ENCODE measurements around the gene HPCAL4. TPM values are rescaled to one million over a fixed set of nuclear protein-coding genes. Genes with fewer than 3 reads are reported as not detected.

HPCAL4 gene
- total RNA-seq, 1 donor from 2014 or later: 0.53 TPM

DNA sequence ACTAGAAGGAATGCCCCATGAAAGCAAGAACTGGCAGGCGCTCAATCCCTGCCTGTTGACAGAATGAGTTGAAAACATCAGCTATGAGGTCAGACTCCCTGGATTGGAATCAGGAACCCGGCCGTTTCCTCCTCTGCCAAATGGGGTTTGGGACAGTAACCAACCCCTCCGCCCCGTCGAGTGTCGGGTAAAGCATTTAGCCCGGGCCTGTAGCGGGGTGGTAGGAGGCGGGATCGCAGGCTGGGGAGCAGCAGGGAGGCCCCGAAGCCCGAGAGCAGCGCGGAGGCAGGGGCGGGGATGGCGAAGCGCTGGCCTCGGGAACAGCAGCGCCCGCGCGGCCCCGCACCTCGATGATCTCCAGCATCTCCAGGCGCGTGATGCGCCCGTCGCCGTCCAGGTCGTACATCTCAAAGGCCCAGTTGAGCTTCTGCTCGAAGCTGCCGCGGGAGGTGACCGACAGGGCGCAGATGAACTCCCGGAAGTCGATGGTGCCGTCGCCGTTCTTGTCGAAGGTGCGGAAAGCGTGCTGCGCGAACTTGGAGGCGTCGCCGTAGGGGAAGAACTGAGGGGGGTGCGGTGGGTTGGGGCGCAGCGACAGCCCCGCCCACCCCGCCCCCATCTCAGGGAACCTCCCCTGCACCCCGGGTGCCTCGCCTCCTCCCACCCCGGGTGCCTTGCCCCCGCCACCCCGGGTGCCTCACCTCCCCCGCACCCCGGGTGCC lies 7.5 kb downstream of the HPCAL4 start:
- peaks cover 87% of the 10 kb centered on the region for H3K27me3 Mint-ChIP-seq
- H3K4me1 Mint-ChIP-seq (ENCODE audit: unreplicated experiment): peaks cover 5% of the 10 kb centered on the region
- no peak for DNase-seq (ENCODE audit: extremely low spot score, unreplicated experiment)
- TF ChIP-seq, protein P1, sequence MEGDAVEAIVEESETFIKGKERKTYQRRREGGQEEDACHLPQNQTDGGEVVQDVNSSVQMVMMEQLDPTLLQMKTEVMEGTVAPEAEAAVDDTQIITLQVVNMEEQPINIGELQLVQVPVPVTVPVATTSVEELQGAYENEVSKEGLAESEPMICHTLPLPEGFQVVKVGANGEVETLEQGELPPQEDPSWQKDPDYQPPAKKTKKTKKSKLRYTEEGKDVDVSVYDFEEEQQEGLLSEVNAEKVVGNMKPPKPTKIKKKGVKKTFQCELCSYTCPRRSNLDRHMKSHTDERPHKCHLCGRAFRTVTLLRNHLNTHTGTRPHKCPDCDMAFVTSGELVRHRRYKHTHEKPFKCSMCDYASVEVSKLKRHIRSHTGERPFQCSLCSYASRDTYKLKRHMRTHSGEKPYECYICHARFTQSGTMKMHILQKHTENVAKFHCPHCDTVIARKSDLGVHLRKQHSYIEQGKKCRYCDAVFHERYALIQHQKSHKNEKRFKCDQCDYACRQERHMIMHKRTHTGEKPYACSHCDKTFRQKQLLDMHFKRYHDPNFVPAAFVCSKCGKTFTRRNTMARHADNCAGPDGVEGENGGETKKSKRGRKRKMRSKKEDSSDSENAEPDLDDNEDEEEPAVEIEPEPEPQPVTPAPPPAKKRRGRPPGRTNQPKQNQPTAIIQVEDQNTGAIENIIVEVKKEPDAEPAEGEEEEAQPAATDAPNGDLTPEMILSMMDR (conservative IDR thresholded peaks at IDR 0.05): no peak
- H3K27ac Mint-ChIP-seq: no peak overlapping the region
- H3K9me3 Mint-ChIP-seq: no peaks in the 10 kb centered on the region
- H3K36me3 Mint-ChIP-seq: no peaks in the 10 kb centered on the region
- H3K4me3 Mint-ChIP-seq: no peak overlapping the region

GRCh38 chr1:39681999-39682398 lies 9.2 kb downstream of the HPCAL4 start:
- no peaks in the 10 kb centered on the region for H3K36me3 Mint-ChIP-seq
- TF ChIP-seq, protein P1 (conservative IDR thresholded peaks at IDR 0.05): no peak
- peaks cover 77% of the 10 kb centered on the region for H3K27me3 Mint-ChIP-seq
- no peak overlapping the region for H3K4me3 Mint-ChIP-seq
- peaks cover 5% of the 10 kb centered on the region for H3K4me1 Mint-ChIP-seq (ENCODE audit: unreplicated experiment)
- H3K9me3 Mint-ChIP-seq: no peaks in the 10 kb centered on the region
- no peak for DNase-seq (ENCODE audit: extremely low spot score, unreplicated experiment)
- H3K27ac Mint-ChIP-seq: no peak overlapping the region

- TF ChIP-seq, protein P1 (conservative IDR thresholded peaks at IDR 0.05): no peak
- Mint-ChIP-seq H3K4me3 (no peak overlapping the region), H3K9me3 (no peaks in the 10 kb centered on the region), H3K36me3 (no peaks in the 10 kb centered on the region), H3K27ac (no peak overlapping the region), H3K27me3 (peaks cover 76% of the 10 kb centered on the region), H3K4me1 (ENCODE audit: unreplicated experiment) (peaks cover 5% of the 10 kb centered on the region)
- DNase-seq (ENCODE audit: extremely low spot score, unreplicated experiment): no peak
These were observed 9.9 kb downstream of the HPCAL4 start for GRCh38 chr1:39681294-39681693.

- Mint-ChIP-seq H3K4me1 (ENCODE audit: unreplicated experiment) (peaks cover 5% of the 10 kb centered on the region), H3K9me3 (no peaks in the 10 kb centered on the region), H3K27ac (no peak overlapping the region)
These were observed 10.5 kb downstream of the HPCAL4 start for GRCh38 chr1:39680751-39681150.

DNA sequence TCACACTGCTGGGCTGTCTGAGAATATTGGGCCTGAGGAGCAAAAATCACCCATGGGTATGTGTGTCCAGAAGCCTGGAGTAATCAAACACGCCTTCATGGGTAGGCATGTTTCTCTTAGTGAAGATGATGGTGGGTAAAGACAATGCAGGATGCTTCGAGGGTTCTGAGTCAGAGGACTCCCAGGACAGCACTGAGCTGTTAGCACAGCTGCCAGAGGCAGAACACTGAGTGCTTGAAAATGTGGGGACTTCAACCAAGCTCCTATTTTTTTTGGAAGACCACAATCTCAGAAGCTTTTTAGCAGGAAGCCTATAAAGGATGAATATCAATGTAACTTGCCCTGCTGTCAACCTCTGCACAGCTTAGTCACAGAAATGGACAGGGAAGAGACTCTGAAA lies 11.4 kb downstream of the HPCAL4 start:
- Mint-ChIP-seq H3K9me3 (no peaks in the 10 kb centered on the region), H3K4me1 (ENCODE audit: unreplicated experiment) (peaks cover 2% of the 10 kb centered on the region), H3K27ac (no peak overlapping the region), H3K27me3 (peaks cover 70% of the 10 kb centered on the region), H3K36me3 (no peaks in the 10 kb centered on the region), H3K4me3 (no peak overlapping the region)
- DNase-seq (ENCODE audit: extremely low spot score, unreplicated experiment): no peak
- TF ChIP-seq, protein P1 (conservative IDR thresholded peaks at IDR 0.05): no peak

More at GRCh38 chr1:39680751-39681150, 10.5 kb downstream of the HPCAL4 start:
- TF ChIP-seq, protein P1 (conservative IDR thresholded peaks at IDR 0.05): no peak
- no peak for DNase-seq (ENCODE audit: extremely low spot score, unreplicated experiment)
- no peak overlapping the region for H3K4me3 Mint-ChIP-seq
- peaks cover 74% of the 10 kb centered on the region for H3K27me3 Mint-ChIP-seq
- no peaks in the 10 kb centered on the region for H3K36me3 Mint-ChIP-seq
